IMR-90 (cell line): ENCODE measurements around the gene AHR. TPM values are rescaled to one million over a fixed set of nuclear protein-coding genes. Genes with fewer than 3 reads are reported as not detected.

ENCODE experiments used
- CTCF ChIP-seq: conservative IDR thresholded peaks from 2 replicates; pipeline ENCODE4 v1.5.1; 2012; ENCODE audit warnings: mild to moderate bottlenecking, low read depth, low read length, improper control_type of control experiment
- polyA plus RNA-seq, 3 experiments: library from polyadenylated mRNA; depleted of rRNA; stranded (reverse); fragments of >200 nt; gene quantifications; 2 replicates each; pipeline ENCODE4 v1.2.3, GENCODE V29; 2012; ENCODE audit warnings: low replicate concordance in 1 of 3
- total RNA-seq: library from RNA; depleted of rRNA; stranded (reverse); fragments of >200 nt; gene quantifications from 2 replicates; pipeline ENCODE4 v1.2.3, GENCODE V29; 2012

The AHR gene
- total and polyA plus RNA-seq, 2 of the 4 experiments (the other 2 are of a cell fraction) = 6.9 to 55.2 TPM

- no peak for TF ChIP-seq CTCF
These were observed 28.9 kb upstream of the AHR start (continued) for GRCh38 chr7:17269341-17270221.
